CD4-positive, CD25-positive, alpha-beta regulatory T cell (primary cell): ENCODE results near the gene PTPRT. TPM values are rescaled to one million over a fixed set of nuclear protein-coding genes. Genes with fewer than 3 reads are reported as not detected.

Source experiments
- ATAC-seq, 2 donors: fragments of 150-1000 bp; cut with Tn5 transposase; one replicate each; pipeline ENCODE4 v1.10.0; 2021; ENCODE audit warnings: low read depth in 2 of 2, moderate number of reproducible peaks in 2 of 2, moderate library complexity in 1 of 2
- DNase-seq, 3 donors: peaks; one replicate each; pipeline versions ENCODE4 v3.0.0 to v3.0.0-alpha.2; 2012 to 2022; ENCODE audit warnings: mixed read lengths in 1 of 3
- H3K27ac ChIP-seq: one replicate; pipeline ENCODE4 v1.7.0; 2013; ENCODE audit warnings: mild to moderate bottlenecking, low read length; ENCODE audit not compliant: insufficient read depth, poor library complexity, severe bottlenecking
- H3K27me3 ChIP-seq: one replicate; pipeline ENCODE4 v1.7.0; 2013; ENCODE audit warnings: low read length; ENCODE audit not compliant: control insufficient read depth, insufficient read depth
- H3K36me3 ChIP-seq: one replicate; pipeline ENCODE4 v1.7.0; 2013; ENCODE audit warnings: mild to moderate bottlenecking, low read length, moderate library complexity; ENCODE audit not compliant: control insufficient read depth, insufficient read depth
- H3K4me1 ChIP-seq: 2 replicates; pipeline ENCODE4 v1.7.0; 2013; ENCODE audit warnings: mild to moderate bottlenecking, low read length; ENCODE audit not compliant: insufficient read depth, control insufficient read depth, poor library complexity, severe bottlenecking
- H3K4me3 ChIP-seq: one replicate; pipeline ENCODE4 v1.7.0; 2013; ENCODE audit warnings: low read depth, mild to moderate bottlenecking, low read length, moderate library complexity
- H3K9me3 ChIP-seq, 2 experiments: 1 replicate in 1 of 2; 2 replicates in 1 of 2; pipeline ENCODE4 v1.7.0; 2013; ENCODE audit warnings: low read length in 2 of 2, mild to moderate bottlenecking in 1 of 2, moderate library complexity in 1 of 2; ENCODE audit not compliant: control insufficient read depth in 2 of 2
- H3K27ac Mint-ChIP-seq, 3 donors: one replicate each; pipeline ENCODE4 v1.8.0; 2020 to 2022; ENCODE audit warnings: mild to moderate bottlenecking in 3 of 3, mixed read lengths in 3 of 3, moderate library complexity in 2 of 3
- H3K27me3 Mint-ChIP-seq: one replicate; pipeline ENCODE4 v1.8.0; 2022; ENCODE audit warnings: mild to moderate bottlenecking, mixed read lengths
- H3K36me3 Mint-ChIP-seq: one replicate; pipeline ENCODE4 v1.8.0; 2020; ENCODE audit warnings: mixed read lengths
- H3K4me1 Mint-ChIP-seq, 4 donors: one replicate each; pipeline ENCODE4 v1.8.0; 2020 to 2022; ENCODE audit warnings: mixed read lengths in 4 of 4, mild to moderate bottlenecking in 1 of 4
- H3K4me3 Mint-ChIP-seq, 4 donors: one replicate each; pipeline ENCODE4 v1.8.0; 2020 to 2022; ENCODE audit warnings: mild to moderate bottlenecking in 4 of 4, mixed read lengths in 4 of 4, moderate library complexity in 3 of 4
- H3K9me3 Mint-ChIP-seq, 7 donors: one replicate each; pipeline ENCODE4 v1.8.0; 2020 to 2022; ENCODE audit warnings: mixed read lengths in 7 of 7, mild to moderate bottlenecking in 3 of 7, moderate library complexity in 2 of 7
- polyA plus RNA-seq, 4 donors: library from polyadenylated mRNA; unstranded; fragments of 300-500 nt; fragmentation: Illumina TruSeq; gene quantifications; one replicate each; pipeline ENCODE4 v1.2.3, GENCODE V29; 2021
- total RNA-seq: library from RNA; stranded (reverse); gene quantifications from one replicate; pipeline ENCODE4 v1.2.3, GENCODE V29; 2022

The PTPRT gene
- total and polyA plus RNA-seq, 5 donors from 2014 or later, result not detected

DNA sequence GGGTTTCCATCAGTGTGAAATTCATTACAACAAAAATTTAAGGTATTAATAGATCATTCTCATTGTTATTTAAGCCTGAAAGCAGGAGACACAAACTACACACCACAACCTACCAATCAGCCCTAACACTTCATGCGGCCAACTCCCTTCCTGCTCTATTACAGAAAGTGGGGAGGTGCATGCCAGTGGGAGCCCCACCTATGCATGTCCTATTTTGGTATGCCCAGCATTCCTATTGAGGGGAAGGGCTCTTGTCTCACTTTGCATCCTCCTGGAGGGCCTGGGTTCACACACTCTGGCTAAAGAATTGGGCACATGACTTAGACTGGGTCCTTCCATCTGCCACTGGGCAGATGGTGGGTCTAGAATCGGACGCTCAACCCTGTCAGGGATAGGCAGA is 450.0 kb downstream of the PTPRT start:
- no peaks in the 10 kb centered on the region for H3K9me3 ChIP-seq
- no peak overlapping the region for H3K27ac Mint-ChIP-seq
- H3K36me3 Mint-ChIP-seq, result no peaks in the 10 kb centered on the region
- no peak overlapping the region for H3K27ac ChIP-seq
- no peak for DNase-seq
- no peaks in the 10 kb centered on the region for H3K27me3 Mint-ChIP-seq
- H3K27me3 ChIP-seq, result no peaks in the 10 kb centered on the region
- no peak overlapping the region for H3K4me3 Mint-ChIP-seq
- H3K4me1 Mint-ChIP-seq, result no peaks in the 10 kb centered on the region
- H3K9me3 Mint-ChIP-seq, result peaks cover 0 to 7% (median 2%) of the 10 kb centered on the region in 7 donors
- no peak for ATAC-seq
- H3K4me1 ChIP-seq, result no peaks in the 10 kb centered on the region
- no peaks in the 10 kb centered on the region for H3K36me3 ChIP-seq
- no peak overlapping the region for H3K4me3 ChIP-seq

GRCh38 chr20:42735539-42735938 is 454.2 kb downstream of the PTPRT start:
- H3K9me3 ChIP-seq, result no peaks in the 10 kb centered on the region
- no peaks in the 10 kb centered on the region for H3K4me1 ChIP-seq
- Mint-ChIP-seq H3K9me3 (peaks cover 0 to 8% (median 2%) of the 10 kb centered on the region in 7 donors), H3K4me1 (no peaks in the 10 kb centered on the region), H3K27me3 (no peaks in the 10 kb centered on the region), H3K36me3 (no peaks in the 10 kb centered on the region), H3K27ac (no peak overlapping the region), H3K4me3 (no peak overlapping the region)
- no peak overlapping the region for H3K27ac ChIP-seq
- no peaks in the 10 kb centered on the region for H3K36me3 ChIP-seq
- no peak overlapping the region for H3K4me3 ChIP-seq
- ATAC-seq (no peak), DNase-seq (no peak)
- H3K27me3 ChIP-seq, result no peaks in the 10 kb centered on the region

GRCh38 chr20:42734660-42735368 is 454.9 kb downstream of the PTPRT start:
- H3K9me3 Mint-ChIP-seq, result peaks cover 0 to 8% (median 3%) of the 10 kb centered on the region in 7 donors

GRCh38 chr20:42721923-42722322 is 467.8 kb downstream of the PTPRT start:
- no peak for DNase-seq
- H3K27ac Mint-ChIP-seq, result no peak overlapping the region

More at GRCh38 chr20:42734660-42735368, 454.9 kb downstream of the PTPRT start:
- Histone ChIP-seq H3K27me3 (no peaks in the 10 kb centered on the region), H3K4me1 (no peaks in the 10 kb centered on the region), H3K36me3 (no peaks in the 10 kb centered on the region), H3K27ac (no peak overlapping the region), H3K4me3 (no peak overlapping the region), H3K9me3 (no peaks in the 10 kb centered on the region)
- H3K27me3 Mint-ChIP-seq, result no peaks in the 10 kb centered on the region
- no peak for ATAC-seq
- H3K4me3 Mint-ChIP-seq, result no peak overlapping the region
- H3K4me1 Mint-ChIP-seq, result no peaks in the 10 kb centered on the region
- H3K36me3 Mint-ChIP-seq, result no peaks in the 10 kb centered on the region
- no peak overlapping the region for H3K27ac Mint-ChIP-seq
- DNase-seq, result no peak

GRCh38 chr20:42714298-42715141 is 475.2 kb downstream of the PTPRT start:
- H3K9me3 ChIP-seq, result peaks cover 0 to 6% of the 10 kb centered on the region in 2 experiments
- no peaks in the 10 kb centered on the region for H3K36me3 ChIP-seq
- no peak overlapping the region for H3K27ac ChIP-seq
- Mint-ChIP-seq H3K4me3 (no peak overlapping the region), H3K27ac (no peak overlapping the region), H3K36me3 (no peaks in the 10 kb centered on the region), H3K27me3 (no peaks in the 10 kb centered on the region), H3K4me1 (no peaks in the 10 kb centered on the region), H3K9me3 (peaks cover 0 to 16% (median 4%) of the 10 kb centered on the region in 7 donors)
- H3K4me1 ChIP-seq, result no peaks in the 10 kb centered on the region
- DNase-seq (no peak), ATAC-seq (no peak)
- no peaks in the 10 kb centered on the region for H3K27me3 ChIP-seq
- H3K4me3 ChIP-seq, result no peak overlapping the region

More at GRCh38 chr20:42721923-42722322, 467.8 kb downstream of the PTPRT start:
- H3K4me3 ChIP-seq, result no peak overlapping the region
- Mint-ChIP-seq H3K4me3 (no peak overlapping the region), H3K36me3 (no peaks in the 10 kb centered on the region), H3K9me3 (peaks cover 0 to 2% (median 0%) of the 10 kb centered on the region in 7 donors), H3K27me3 (no peaks in the 10 kb centered on the region), H3K4me1 (no peaks in the 10 kb centered on the region)
- H3K4me1 ChIP-seq, result no peaks in the 10 kb centered on the region
- H3K36me3 ChIP-seq, result no peaks in the 10 kb centered on the region
- H3K9me3 ChIP-seq, result no peaks in the 10 kb centered on the region
- ATAC-seq, result no peak
- no peaks in the 10 kb centered on the region for H3K27me3 ChIP-seq
- H3K27ac ChIP-seq, result no peak overlapping the region

GRCh38 chr20:42708266-42708665 is 481.4 kb downstream of the PTPRT start:
- Mint-ChIP-seq H3K9me3 (peaks cover 0 to 17% (median 12%) of the 10 kb centered on the region in 7 donors), H3K27ac (no peak overlapping the region), H3K27me3 (no peaks in the 10 kb centered on the region), H3K4me3 (no peak overlapping the region), H3K4me1 (no peaks in the 10 kb centered on the region), H3K36me3 (no peaks in the 10 kb centered on the region)
- no peaks in the 10 kb centered on the region for H3K27me3 ChIP-seq
- no peaks in the 10 kb centered on the region for H3K4me1 ChIP-seq
- ATAC-seq, result no peak
- H3K36me3 ChIP-seq, result no peaks in the 10 kb centered on the region
- DNase-seq, result no peak
- H3K27ac ChIP-seq, result no peak overlapping the region
- H3K9me3 ChIP-seq, result peaks cover 0 to 6% of the 10 kb centered on the region in 2 experiments
- no peak overlapping the region for H3K4me3 ChIP-seq

DNA sequence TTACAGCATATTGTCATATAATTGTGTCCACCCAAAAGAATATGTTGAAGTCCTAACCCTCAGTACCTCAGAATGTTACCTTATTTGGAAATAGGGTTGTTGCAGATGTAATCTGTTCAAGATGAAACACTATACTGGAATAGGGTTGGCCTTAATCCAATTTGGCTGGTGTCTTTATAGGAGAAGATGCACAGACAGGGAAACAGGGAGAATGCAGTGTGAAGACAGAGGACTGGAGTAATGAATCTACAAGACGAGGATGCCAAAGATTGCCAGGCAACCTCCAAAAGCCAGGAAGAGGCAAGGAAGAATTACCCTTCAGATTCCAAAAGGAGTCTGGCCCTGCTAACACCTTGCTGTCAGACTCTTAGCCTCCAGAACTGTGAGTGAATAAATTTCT is 482.9 kb downstream of the PTPRT start:
- Histone ChIP-seq H3K36me3 (no peaks in the 10 kb centered on the region), H3K27me3 (no peaks in the 10 kb centered on the region), H3K4me1 (no peaks in the 10 kb centered on the region), H3K4me3 (no peak overlapping the region), H3K9me3 (peaks cover 0 to 6% of the 10 kb centered on the region in 2 experiments), H3K27ac (no peak overlapping the region)
- Mint-ChIP-seq H3K4me3 (no peak overlapping the region), H3K27ac (no peak overlapping the region), H3K4me1 (no peaks in the 10 kb centered on the region), H3K36me3 (no peaks in the 10 kb centered on the region), H3K9me3 (peaks cover 0 to 23% (median 11%) of the 10 kb centered on the region in 7 donors), H3K27me3 (no peaks in the 10 kb centered on the region)
- ATAC-seq (no peak), DNase-seq (no peak)
